Anterior cingulate cortex (tissue), 58 donors: Measurements from ENCODE around the gene SLC17A8.
A peak's percentile ranks its signal among the peaks of the same experiment; 100 is the strongest.

Experiments
- DNase-seq, 58 donors: peaks; one replicate each; lab custom pipeline; 2025; lab: John Stamatoyannopoulos, UW

SLC17A8 gene

GRCh38 chr12:100368066-100368465, 11.2 kb downstream of the SLC17A8 start:
- DNase-seq: no peak

- no peak for DNase-seq
Measured at GRCh38 chr12:100371146-100371545, 14.3 kb downstream of the SLC17A8 start.

- DNase-seq: peak in 1 of 58 donors; percentile 1
Measured at GRCh38 chr12:100372853-100373640, 16.2 kb downstream of the SLC17A8 start.

- peak in 54 of 58 donors; percentile 11 to 81 (median 58) for DNase-seq
Measured at GRCh38 chr12:100375038-100375735, 18.3 kb downstream of the SLC17A8 start.

GRCh38 chr12:100376161-100376560, 19.3 kb downstream of the SLC17A8 start:
- DNase-seq: no peak

- no peak for DNase-seq
Measured at GRCh38 chr12:100381379-100381778, 24.5 kb downstream of the SLC17A8 start.

GRCh38 chr12:100382338-100382737, 25.5 kb downstream of the SLC17A8 start:
- no peak for DNase-seq

GRCh38 chr12:100383586-100384558, 27.0 kb downstream of the SLC17A8 start:
- no peak for DNase-seq

GRCh38 chr12:100384559-100384935, 27.7 kb downstream of the SLC17A8 start:
- no peak for DNase-seq

GRCh38 chr12:100388382-100388781, 31.5 kb downstream of the SLC17A8 start:
- no peak for DNase-seq

GRCh38 chr12:100391856-100392255, 35.0 kb downstream of the SLC17A8 start:
- DNase-seq: no peak

- no peak for DNase-seq
Measured at GRCh38 chr12:100393200-100393599, 36.3 kb downstream of the SLC17A8 start.

GRCh38 chr12:100395811-100396210, 38.9 kb downstream of the SLC17A8 start:
- no peak for DNase-seq

- no peak for DNase-seq
Measured at GRCh38 chr12:100398307-100398706, 41.4 kb downstream of the SLC17A8 start.

- no peak for DNase-seq
Measured at GRCh38 chr12:100399095-100399494, 42.2 kb downstream of the SLC17A8 start.

- no peak for DNase-seq
Measured at GRCh38 chr12:100401660-100402059, 44.8 kb downstream of the SLC17A8 start.

GRCh38 chr12:100402763-100403162, 45.9 kb downstream of the SLC17A8 start:
- DNase-seq: no peak

GRCh38 chr12:100403446-100403845, 46.6 kb downstream of the SLC17A8 start:
- DNase-seq: no peak

- no peak for DNase-seq
Measured at GRCh38 chr12:100404769-100405407, 48.0 kb downstream of the SLC17A8 start.

GRCh38 chr12:100413001-100413400, 56.1 kb downstream of the SLC17A8 start:
- no peak for DNase-seq
